Neutrophil (primary cell): ENCODE results near the gene ZNF669.
A peak's percentile ranks its signal among the peaks of the same experiment; 100 is the strongest.

Experiments used
- H3K27ac ChIP-seq: fragments of 200-600 bp; sonication (generic); 2 replicates; pipeline ENCODE4 v1.5.1; 2016; ENCODE audit warnings: mild to moderate bottlenecking, moderate library complexity
- H3K27me3 ChIP-seq: fragments of 200-600 bp; sonication (generic); 2 replicates; pipeline ENCODE4 v1.6.0; 2016; ENCODE audit warnings: mild to moderate bottlenecking
- H3K36me3 ChIP-seq: fragments of 200-600 bp; sonication (generic); 2 replicates; pipeline ENCODE4 v1.5.1; 2017
- H3K4me1 ChIP-seq, 2 experiments: fragments of 200-600 bp in 1 of 2; sonication (generic) in 1 of 2; 1 replicate in 1 of 2; 2 replicates in 1 of 2; pipeline versions ENCODE4 v1.5.1 to v1.6.1; 2013 to 2016; ENCODE audit warnings: low read depth in 1 of 2, low read length in 1 of 2, mild to moderate bottlenecking in 1 of 2, moderate library complexity in 1 of 2; ENCODE audit not compliant: control insufficient read depth in 1 of 2, insufficient read depth in 1 of 2
- H3K4me3 ChIP-seq, 2 experiments: fragments of 200-600 bp in 1 of 2; sonication (generic) in 1 of 2; 1 replicate in 1 of 2; 2 replicates in 1 of 2; pipeline ENCODE4 v1.5.1; 2013 to 2016; ENCODE audit warnings: low read depth in 1 of 2, low read length in 1 of 2, mild to moderate bottlenecking in 1 of 2, moderate library complexity in 1 of 2
- H3K9me3 ChIP-seq: fragments of 200-600 bp; sonication (generic); 2 replicates; pipeline ENCODE4 v1.5.1; 2016
- TF ChIP-seq, protein P1 (sequence below): fragments of 200-600 bp; sonication (generic); IDR thresholded peaks from 2 replicates; pipeline ENCODE4 v1.5.1; 2016; ENCODE audit warnings: antibody characterized with exemption

Gene ZNF669

DNA sequence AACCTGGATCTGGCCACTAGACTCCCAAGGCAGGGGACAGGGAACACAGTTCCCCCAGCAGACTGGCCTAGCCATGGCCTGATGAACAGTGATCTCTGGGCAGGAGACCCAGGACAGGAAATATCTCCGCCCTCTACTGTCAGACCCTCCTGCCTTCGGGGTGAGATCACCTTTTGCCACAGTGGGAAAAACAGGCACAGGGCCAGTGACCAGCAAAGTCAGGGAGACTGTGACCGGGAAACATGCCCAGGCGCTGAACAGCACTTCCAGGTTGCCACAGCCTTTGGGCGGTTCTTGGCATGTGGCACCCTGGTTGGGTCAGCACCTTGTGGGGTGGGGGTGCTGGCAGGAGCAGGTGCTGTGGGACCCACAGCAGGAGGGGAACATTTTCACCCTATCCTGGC lies 8.9 kb upstream of the ZNF669 start:
- TF ChIP-seq, protein P1, sequence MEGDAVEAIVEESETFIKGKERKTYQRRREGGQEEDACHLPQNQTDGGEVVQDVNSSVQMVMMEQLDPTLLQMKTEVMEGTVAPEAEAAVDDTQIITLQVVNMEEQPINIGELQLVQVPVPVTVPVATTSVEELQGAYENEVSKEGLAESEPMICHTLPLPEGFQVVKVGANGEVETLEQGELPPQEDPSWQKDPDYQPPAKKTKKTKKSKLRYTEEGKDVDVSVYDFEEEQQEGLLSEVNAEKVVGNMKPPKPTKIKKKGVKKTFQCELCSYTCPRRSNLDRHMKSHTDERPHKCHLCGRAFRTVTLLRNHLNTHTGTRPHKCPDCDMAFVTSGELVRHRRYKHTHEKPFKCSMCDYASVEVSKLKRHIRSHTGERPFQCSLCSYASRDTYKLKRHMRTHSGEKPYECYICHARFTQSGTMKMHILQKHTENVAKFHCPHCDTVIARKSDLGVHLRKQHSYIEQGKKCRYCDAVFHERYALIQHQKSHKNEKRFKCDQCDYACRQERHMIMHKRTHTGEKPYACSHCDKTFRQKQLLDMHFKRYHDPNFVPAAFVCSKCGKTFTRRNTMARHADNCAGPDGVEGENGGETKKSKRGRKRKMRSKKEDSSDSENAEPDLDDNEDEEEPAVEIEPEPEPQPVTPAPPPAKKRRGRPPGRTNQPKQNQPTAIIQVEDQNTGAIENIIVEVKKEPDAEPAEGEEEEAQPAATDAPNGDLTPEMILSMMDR, result no peak
- peaks cover 11 to 18% of the 10 kb centered on the region in 2 experiments for H3K4me1 ChIP-seq
- no peaks in the 10 kb centered on the region for H3K36me3 ChIP-seq
- H3K27me3 ChIP-seq, result peaks cover 71% of the 10 kb centered on the region
- H3K27ac ChIP-seq, result no peak overlapping the region
- H3K9me3 ChIP-seq, result no peaks in the 10 kb centered on the region
- no peak overlapping the region for H3K4me3 ChIP-seq

DNA sequence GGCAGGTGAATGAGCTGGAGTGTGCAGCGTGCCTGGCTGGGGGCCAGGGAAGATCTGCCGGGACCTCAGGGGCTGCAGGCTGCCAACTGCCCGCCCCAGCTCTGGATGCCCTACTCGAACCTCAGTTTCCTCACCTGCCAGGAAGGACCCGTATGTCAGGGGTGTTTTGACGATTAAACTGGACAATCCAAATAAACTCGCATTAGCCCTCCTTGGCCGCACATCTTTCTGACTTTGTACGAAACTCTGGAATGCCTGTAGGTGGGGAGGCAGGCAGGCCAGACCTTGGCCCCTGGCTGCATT lies 8.3 kb upstream of the ZNF669 start:
- peaks cover 11 to 18% of the 10 kb centered on the region in 2 experiments for H3K4me1 ChIP-seq
- TF ChIP-seq, protein P1, result no peak
- H3K9me3 ChIP-seq, result no peaks in the 10 kb centered on the region
- H3K27me3 ChIP-seq, result peaks cover 78% of the 10 kb centered on the region
- no peak overlapping the region for H3K27ac ChIP-seq
- peak overlapping the region; percentile 64 to 68 for H3K4me3 ChIP-seq
- H3K36me3 ChIP-seq, result no peaks in the 10 kb centered on the region

DNA sequence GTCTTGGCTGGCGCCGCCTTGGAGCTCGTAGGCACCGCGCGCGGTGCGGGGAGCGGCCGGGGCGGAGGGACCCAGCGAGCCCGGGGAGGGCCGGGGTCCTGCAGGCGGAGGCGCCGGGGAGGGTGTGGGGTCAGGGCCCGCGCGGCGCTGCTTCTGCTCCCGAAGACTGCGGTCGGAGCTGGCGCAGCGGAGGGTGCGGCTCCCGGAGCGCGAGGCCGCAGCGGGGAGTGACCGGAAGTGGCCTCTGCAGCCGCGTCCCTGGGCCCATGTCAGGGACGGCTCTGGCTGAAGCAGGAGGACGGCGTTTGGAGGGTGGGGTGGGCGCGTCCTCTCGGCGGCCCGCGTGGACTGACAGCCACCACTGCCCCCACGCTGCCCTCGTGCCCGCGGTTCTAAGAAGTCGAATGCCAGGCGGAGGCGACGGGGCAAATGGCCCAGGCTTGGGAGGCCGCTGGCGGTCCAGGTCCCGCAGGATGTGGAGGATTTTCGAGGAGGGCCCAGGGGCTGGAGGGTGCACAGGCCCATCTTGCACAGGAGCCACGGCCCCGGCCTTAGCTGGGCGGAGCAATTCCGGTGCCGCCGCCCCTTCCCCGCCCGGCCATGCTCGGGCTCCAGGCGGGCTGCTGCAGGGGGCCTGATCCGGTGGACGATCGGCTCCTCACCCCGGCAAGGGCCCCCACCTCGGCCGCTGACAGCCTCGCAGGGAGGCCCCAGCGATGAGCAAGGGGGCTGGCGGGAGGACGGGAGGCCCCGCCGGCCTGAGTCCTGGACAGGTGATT lies 7.7 kb upstream of the ZNF669 start:
- Histone ChIP-seq H3K4me1 (peaks cover 11 to 18% of the 10 kb centered on the region in 2 experiments), H3K36me3 (no peaks in the 10 kb centered on the region), H3K27ac (no peak overlapping the region), H3K4me3 (peak overlapping the region; percentile 64 to 68), H3K9me3 (no peaks in the 10 kb centered on the region), H3K27me3 (peaks cover 83% of the 10 kb centered on the region)
- TF ChIP-seq, protein P1, result no peak

DNA sequence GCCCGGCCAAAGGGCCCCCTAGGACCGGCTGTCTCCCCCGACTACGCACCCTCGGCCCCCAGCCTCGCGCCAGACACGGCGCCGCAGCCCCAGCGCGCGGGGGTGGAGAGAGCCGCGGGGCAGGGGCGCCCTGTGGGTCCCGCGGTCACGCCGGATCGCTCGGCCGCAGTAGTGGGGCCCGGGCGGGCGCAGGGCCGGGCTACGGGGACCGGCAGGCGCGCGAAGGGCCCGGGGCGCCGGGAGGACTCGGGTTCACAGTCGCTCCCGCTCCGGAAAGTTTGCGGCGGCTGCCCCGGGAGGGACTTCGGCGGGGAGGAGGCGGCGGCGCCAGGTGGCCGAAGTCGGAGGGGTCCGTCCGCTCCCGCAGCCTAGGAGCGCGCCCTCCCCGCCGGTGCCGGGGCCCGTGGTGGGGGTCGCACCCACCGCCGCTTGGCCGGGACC lies 7.1 kb upstream of the ZNF669 start:
- TF ChIP-seq, protein P1, result no peak
- Histone ChIP-seq H3K36me3 (no peaks in the 10 kb centered on the region), H3K4me1 (peaks cover 11 to 18% of the 10 kb centered on the region in 2 experiments), H3K4me3 (peak overlapping the region; percentile 64 to 68), H3K27me3 (peaks cover 87% of the 10 kb centered on the region), H3K9me3 (no peaks in the 10 kb centered on the region), H3K27ac (no peak overlapping the region)

DNA sequence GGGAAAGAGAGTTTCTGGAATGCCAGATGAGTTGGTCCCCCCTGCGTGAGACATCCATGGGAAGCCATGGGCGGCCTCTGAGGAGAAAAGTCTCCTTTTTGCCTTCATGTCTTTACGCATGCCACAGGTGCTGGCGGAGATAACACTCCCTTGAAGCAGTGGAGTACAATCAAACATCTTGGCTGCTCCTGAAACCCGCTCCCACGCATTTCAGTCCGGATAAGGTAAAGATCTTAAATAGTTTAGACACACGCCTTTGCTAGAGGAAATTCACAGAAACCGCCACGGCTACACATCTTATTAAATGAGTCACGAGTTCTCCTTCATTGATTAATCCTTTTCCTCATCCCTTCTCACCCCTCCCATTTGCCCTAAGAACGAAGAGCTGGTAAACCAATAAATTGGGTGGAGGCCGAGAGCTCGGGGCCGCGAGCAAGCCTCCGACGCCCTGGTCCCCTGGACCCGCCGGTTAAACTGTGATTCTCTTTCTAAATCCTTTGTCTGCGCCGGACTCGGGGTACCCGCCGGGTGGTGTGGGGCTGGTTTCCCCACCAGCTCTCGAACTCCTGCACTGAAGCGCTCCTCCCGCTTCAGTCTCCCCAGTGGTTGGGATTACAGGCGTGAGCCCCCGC lies 6.6 kb upstream of the ZNF669 start:
- Histone ChIP-seq H3K36me3 (no peaks in the 10 kb centered on the region), H3K9me3 (no peaks in the 10 kb centered on the region), H3K4me1 (peaks cover 11 to 18% of the 10 kb centered on the region in 2 experiments), H3K27me3 (peaks cover 87% of the 10 kb centered on the region), H3K4me3 (peak overlapping the region; percentile 64 to 68), H3K27ac (no peak overlapping the region)
- TF ChIP-seq, protein P1, result no peak
